ENCODE data around the gene TAF7L.
"Not testable (repeated sequence)": the region's sequence is repeated elsewhere in the genome, so short reads cannot be mapped to it uniquely, and the experiment has no call there.

TAF7L gene

GRCh38 chrX:101290957-101291603 is at the start of gene TAF7L:
TAF7L (minus strand) TSS chrX:101291334; CDS start chrX:101287543, 3,791 bp downstream.
- no peak for DNase-seq

GRCh38 chrX:101337776-101338271 is 46.7 kb upstream of the TAF7L start:
- DNase-seq: no peak

- not testable (repeated sequence) for DNase-seq
Measured at GRCh38 chrX:101334310-101334709, 43.2 kb upstream of the TAF7L start.

- not testable (repeated sequence) for DNase-seq
Measured at GRCh38 chrX:101326600-101326999, 35.5 kb upstream of the TAF7L start.

- no peak for DNase-seq
Measured at GRCh38 chrX:101303790-101304189, 12.7 kb upstream of the TAF7L start.

- not testable (repeated sequence) for DNase-seq
Measured at GRCh38 chrX:101295603-101296002, 4.5 kb upstream of the TAF7L start.

GRCh38 chrX:101287402-101287801 is 3.7 kb downstream of the TAF7L start:
- no peak for DNase-seq

- no peak for DNase-seq
Measured at GRCh38 chrX:101276238-101276637, 14.9 kb downstream of the TAF7L start.

GRCh38 chrX:101274198-101274597 is 16.9 kb downstream of the TAF7L start:
- no peak for DNase-seq

- DNase-seq: no peak
Measured at GRCh38 chrX:101265869-101266428, 25.2 kb downstream of the TAF7L start.

GRCh38 chrX:101263766-101264165 is 27.4 kb downstream of the TAF7L start:
- no peak for DNase-seq

GRCh38 chrX:101262590-101262989 is 28.5 kb downstream of the TAF7L start:
- no peak for DNase-seq

GRCh38 chrX:101260435-101260834 is 30.7 kb downstream of the TAF7L start:
- no peak for DNase-seq

GRCh38 chrX:101258259-101258581 is 32.9 kb downstream of the TAF7L start:
- DNase-seq: no peak

- DNase-seq: no peak
Measured at GRCh38 chrX:101257448-101258258, 33.5 kb downstream of the TAF7L start.

GRCh38 chrX:101252634-101253033 is 38.5 kb downstream of the TAF7L start:
- no peak for DNase-seq

GRCh38 chrX:101241531-101241930 is 49.6 kb downstream of the TAF7L start:
- no peak for DNase-seq

- no peak for DNase-seq
Measured at GRCh38 chrX:101237041-101237440, 54.1 kb downstream of the TAF7L start.

- no peak for DNase-seq
Measured at GRCh38 chrX:101232316-101232715, 58.8 kb downstream of the TAF7L start.

GRCh38 chrX:101231080-101231479 is 60.1 kb downstream of the TAF7L start:
- DNase-seq: no peak

GRCh38 chrX:101230636-101231035 is 60.5 kb downstream of the TAF7L start:
- DNase-seq: no peak

- no peak for DNase-seq
Measured at GRCh38 chrX:101229170-101229569, 62.0 kb downstream of the TAF7L start.

GRCh38 chrX:101223226-101223625 is 67.9 kb downstream of the TAF7L start:
- no peak for DNase-seq

- no peak for DNase-seq
Measured at GRCh38 chrX:101220662-101221260, 70.4 kb downstream of the TAF7L start.

Measured in cerebellar nuclear complex (tissue), 1 donor.